Spinal cord (tissue), 10 donors: ENCODE results near the gene RBM18. TPM values are rescaled to one million over a fixed set of nuclear protein-coding genes. Genes with fewer than 3 reads are reported as not detected.

Experiments used
- DNase-seq, 6 donors: peaks; one replicate each; pipeline versions ENCODE4 v3.0.0 to v3.0.0-alpha.2; 2013 to 2015; ENCODE audit warnings: low spot score in 6 of 6, low read depth in 4 of 6
- H3K27ac ChIP-seq: one replicate; pipeline ENCODE4 v1.5.1; 2013; ENCODE audit warnings: low read depth, low read length, control low read depth
- H3K27me3 ChIP-seq: one replicate; pipeline ENCODE4 v1.6.1; 2013; ENCODE audit warnings: low read length; ENCODE audit not compliant: control insufficient read depth, insufficient read depth
- H3K36me3 ChIP-seq: one replicate; pipeline ENCODE4 v1.6.1; 2013; ENCODE audit warnings: low read length; ENCODE audit not compliant: control insufficient read depth, insufficient read depth
- H3K4me1 ChIP-seq: one replicate; pipeline ENCODE4 v1.6.1; 2013; ENCODE audit warnings: low read length; ENCODE audit not compliant: control insufficient read depth, insufficient read depth
- H3K4me3 ChIP-seq: one replicate; pipeline ENCODE4 v1.5.1; 2013; ENCODE audit warnings: low read depth, low read length, control low read depth
- H3K9me3 ChIP-seq: one replicate; pipeline ENCODE4 v1.6.1; 2013; ENCODE audit warnings: low read length; ENCODE audit not compliant: control insufficient read depth, insufficient read depth
- WGBS: methylation state at CpG from one replicate; pipeline ENCODE4 v1.1.5; 2013; ENCODE audit warnings: missing lambda C conversion rate; ENCODE audit not compliant: insufficient coverage; 5-methylcytosine and 5-hydroxymethylcytosine counted together
- polyA plus RNA-seq, 2 donors: library from polyadenylated mRNA; unstranded; fragments of 120-200 nt; gene quantifications; one replicate each; pipeline ENCODE4 v1.2.1, GENCODE V29; 2013; ENCODE audit not compliant: insufficient read length in 2 of 2
- total RNA-seq, 2 donors: library from RNA; depleted of rRNA in 1 of 2; stranded (reverse); fragments of 120-200 nt in 1 of 2; fragments of >200 nt in 1 of 2; gene quantifications; one replicate each; pipeline versions ENCODE4 v1.2.3 to v1.2.4, GENCODE V29; 2013 to 2014
- donor health status: healthy.

Gene RBM18
- total and polyA plus RNA-seq, 4 donors = 14.4 to 32.7 (median 25.4) TPM

- DNase-seq = no peak
- 63% methylated on average over 4 of the region's 4 CpGs for WGBS
- no peak overlapping the region for H3K27ac ChIP-seq
These were observed 66.8 kb downstream of the RBM18 start for GRCh38 chr9:122197882-122198281.

GRCh38 chr9:122197426-122197825, 67.2 kb downstream of the RBM18 start:
- 25% methylated on average over 7 of the region's 7 CpGs for WGBS
- Histone ChIP-seq H3K27ac (no peak overlapping the region), H3K36me3 (peaks cover 5% of the 10 kb centered on the region), H3K4me3 (no peak overlapping the region), H3K27me3 (peaks cover 2% of the 10 kb centered on the region), H3K4me1 (peaks cover 15% of the 10 kb centered on the region), H3K9me3 (no peaks in the 10 kb centered on the region)
- DNase-seq = peak in 2 of 6 donors; percentile 48 to 49

More at GRCh38 chr9:122197882-122198281, 66.8 kb downstream of the RBM18 start:
- Histone ChIP-seq H3K4me3 (no peak overlapping the region), H3K9me3 (no peaks in the 10 kb centered on the region), H3K27me3 (peaks cover 2% of the 10 kb centered on the region), H3K4me1 (peaks cover 15% of the 10 kb centered on the region), H3K36me3 (peaks cover 5% of the 10 kb centered on the region)

DNA sequence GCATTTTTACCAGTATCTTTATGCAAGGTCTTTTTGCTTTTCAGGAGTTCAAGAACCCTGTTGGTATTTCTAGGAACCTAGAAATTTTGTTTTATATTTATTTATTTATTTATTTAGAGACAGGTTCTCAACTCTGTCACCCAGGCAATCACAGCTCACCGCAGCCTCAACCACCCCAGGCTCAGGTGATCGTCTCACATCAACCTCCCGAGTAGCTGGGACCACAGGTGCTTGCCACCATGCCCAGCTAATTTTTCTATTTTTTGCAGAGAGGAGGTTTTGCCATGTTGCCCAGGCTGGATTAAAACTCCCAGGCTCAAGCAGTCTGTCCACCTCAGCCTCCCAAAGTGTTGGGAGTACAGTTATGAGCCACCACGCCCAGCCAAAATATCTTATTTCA, 68.8 kb downstream of the RBM18 start:
- Histone ChIP-seq H3K36me3 (peaks cover 5% of the 10 kb centered on the region), H3K4me1 (peaks cover 15% of the 10 kb centered on the region), H3K9me3 (no peaks in the 10 kb centered on the region), H3K27me3 (peaks cover 2% of the 10 kb centered on the region), H3K27ac (no peak overlapping the region), H3K4me3 (no peak overlapping the region)
- WGBS = 100% methylated on average over 1 of the region's 4 CpGs
- no peak for DNase-seq

- WGBS = 64% methylated on average over 3 of the region's 6 CpGs
- H3K4me1 ChIP-seq = peaks cover 12% of the 10 kb centered on the region
- peaks cover 2% of the 10 kb centered on the region for H3K27me3 ChIP-seq
- no peak for DNase-seq
- H3K36me3 ChIP-seq = no peaks in the 10 kb centered on the region
- no peak overlapping the region for H3K27ac ChIP-seq
- no peak overlapping the region for H3K4me3 ChIP-seq
- H3K9me3 ChIP-seq = no peaks in the 10 kb centered on the region
These were observed 71.0 kb downstream of the RBM18 start for GRCh38 chr9:122193651-122194050.

DNA sequence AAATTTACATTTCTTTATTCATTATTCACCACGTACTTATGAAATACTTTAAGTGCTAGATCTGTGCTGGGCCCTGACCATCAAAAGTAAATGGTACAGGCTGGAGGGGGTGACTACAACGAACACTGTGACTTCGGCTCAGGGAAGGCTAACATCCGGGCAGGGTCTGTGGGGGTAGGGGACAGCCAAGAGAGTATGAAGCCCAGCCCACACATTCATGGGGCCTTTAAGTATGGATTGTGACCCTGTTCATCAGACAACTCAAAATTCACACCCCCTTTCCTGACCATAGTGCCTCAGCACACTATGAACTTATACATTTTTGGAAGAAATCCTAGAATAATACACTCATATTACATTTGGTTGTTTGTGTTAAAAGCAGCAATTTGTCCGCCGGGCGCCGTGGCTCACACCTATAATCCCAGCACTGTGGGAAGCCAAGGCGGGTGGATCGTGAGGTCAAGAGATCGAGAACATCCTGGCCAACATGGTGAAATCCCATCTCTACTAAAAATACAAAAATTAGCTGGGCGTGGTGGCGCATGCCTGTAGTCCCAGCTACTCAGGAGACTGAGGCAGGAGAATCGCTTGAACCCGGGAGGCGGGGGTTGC, 71.6 kb downstream of the RBM18 start:
- Histone ChIP-seq H3K4me1 (peaks cover 9% of the 10 kb centered on the region), H3K27me3 (peaks cover 2% of the 10 kb centered on the region), H3K9me3 (no peaks in the 10 kb centered on the region), H3K36me3 (no peaks in the 10 kb centered on the region), H3K27ac (no peak overlapping the region), H3K4me3 (no peak overlapping the region)
- WGBS = 86% methylated on average over 2 of the region's 16 CpGs
- DNase-seq = no peak

DNA sequence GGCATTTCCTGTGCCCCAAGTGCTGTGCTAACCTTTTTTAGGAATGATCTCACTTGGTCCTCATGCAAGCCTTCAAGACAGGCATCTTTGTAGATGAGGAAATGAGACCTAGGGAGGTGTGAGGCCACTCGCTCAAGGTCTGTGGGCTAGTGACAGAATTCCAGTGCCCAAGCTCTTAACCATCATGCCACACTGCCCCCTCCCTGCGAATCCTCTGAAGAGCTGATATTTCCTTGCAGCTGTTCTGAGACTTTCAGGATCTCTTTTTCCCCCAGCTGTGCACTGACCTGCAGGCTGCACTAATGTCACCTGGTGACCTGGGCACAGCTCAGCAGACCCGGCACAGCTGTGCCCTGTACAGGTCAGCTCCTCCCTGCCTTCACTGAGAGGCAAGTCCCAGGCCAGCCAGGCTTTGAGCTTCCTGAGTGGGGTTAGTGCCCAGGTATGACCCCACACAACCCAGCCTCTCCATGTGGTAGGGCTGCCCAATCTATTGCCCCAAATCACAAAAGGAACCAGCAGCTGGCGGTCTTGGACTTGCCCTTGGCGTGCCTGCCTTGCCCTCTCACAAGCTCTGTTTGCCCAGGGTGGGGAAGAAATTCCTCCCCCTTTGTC, 72.3 kb downstream of the RBM18 start:
- 90% methylated on average over 5 of the region's 5 CpGs for WGBS
- Histone ChIP-seq H3K27ac (no peak overlapping the region), H3K36me3 (no peaks in the 10 kb centered on the region), H3K27me3 (peaks cover 2% of the 10 kb centered on the region), H3K4me1 (peaks cover 2% of the 10 kb centered on the region), H3K9me3 (no peaks in the 10 kb centered on the region), H3K4me3 (no peak overlapping the region)
- no peak for DNase-seq

- Histone ChIP-seq H3K9me3 (no peaks in the 10 kb centered on the region), H3K36me3 (no peaks in the 10 kb centered on the region), H3K27ac (no peak overlapping the region), H3K27me3 (peaks cover 2% of the 10 kb centered on the region), H3K4me3 (no peak overlapping the region), H3K4me1 (no peaks in the 10 kb centered on the region)
- 76% methylated on average over 9 of the region's 11 CpGs for WGBS
- no peak for DNase-seq
These were observed 73.1 kb downstream of the RBM18 start for GRCh38 chr9:122191584-122191983.

DNA sequence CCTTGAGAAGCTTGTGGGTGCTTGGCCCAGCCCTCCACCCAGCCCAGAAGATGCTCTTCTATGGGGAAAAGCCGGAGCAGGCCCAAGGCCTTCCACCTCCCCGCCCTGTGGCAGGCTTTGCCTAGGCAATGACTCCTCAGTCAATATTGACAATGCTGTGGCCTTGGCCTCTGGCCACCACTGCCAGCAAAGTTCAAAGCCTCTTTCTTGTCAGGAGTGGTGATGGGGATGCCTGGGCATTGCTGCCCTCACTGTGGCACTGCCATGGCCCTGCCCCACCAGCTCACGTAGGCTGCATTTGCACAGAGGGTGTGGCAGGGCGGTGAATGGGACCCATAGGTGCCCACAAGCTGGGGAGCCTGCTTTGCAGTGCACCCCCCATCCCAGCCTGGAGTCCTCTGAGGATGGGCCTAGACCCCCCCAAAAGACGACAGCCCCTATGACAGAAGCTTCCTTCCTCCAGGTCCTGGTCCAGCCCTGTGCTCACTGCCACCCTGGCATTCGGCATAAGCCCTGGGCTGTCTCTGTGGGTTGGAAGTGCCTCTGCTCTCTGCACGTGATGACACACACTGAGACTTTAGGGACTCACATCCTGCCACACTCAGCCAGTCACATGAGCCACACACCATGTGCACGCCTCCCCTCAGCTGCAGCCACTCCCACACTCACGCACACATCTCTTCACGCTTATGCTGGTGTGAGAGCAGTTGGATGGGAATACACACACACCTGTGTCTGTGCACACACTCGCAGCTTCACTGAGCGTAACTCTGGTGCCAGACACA, 73.9 kb downstream of the RBM18 start:
- DNase-seq = no peak
- WGBS = 92% methylated on average over 8 of the region's 12 CpGs
- no peaks in the 10 kb centered on the region for H3K36me3 ChIP-seq
- peaks cover 2% of the 10 kb centered on the region for H3K27me3 ChIP-seq
- H3K9me3 ChIP-seq = no peaks in the 10 kb centered on the region
- peaks cover under 1% of the 10 kb centered on the region for H3K4me1 ChIP-seq
- H3K4me3 ChIP-seq = no peak overlapping the region
- no peak overlapping the region for H3K27ac ChIP-seq

- Histone ChIP-seq H3K36me3 (no peaks in the 10 kb centered on the region), H3K4me1 (peaks cover 3% of the 10 kb centered on the region), H3K9me3 (no peaks in the 10 kb centered on the region), H3K27ac (no peak overlapping the region), H3K4me3 (no peak overlapping the region), H3K27me3 (no peaks in the 10 kb centered on the region)
- no peak for DNase-seq
- WGBS = 88% methylated on average over 5 of the region's 6 CpGs
These were observed 76.3 kb downstream of the RBM18 start for GRCh38 chr9:122188369-122188768.
